ENCODE results near the gene FGA. TPM values are rescaled to one million over a fixed set of nuclear protein-coding genes. Genes with fewer than 3 reads are reported as not detected.
A peak's percentile ranks its signal among the peaks of the same experiment; 100 is the strongest.

Gene FGA
- total and polyA plus RNA-seq, 9 of the 15 experiments (the other 6 are each of a cell fraction or from before 2014, with no cell fraction given) = 0.04 to 2.5 (median 0.07) TPM; not detected in 5

DNA sequence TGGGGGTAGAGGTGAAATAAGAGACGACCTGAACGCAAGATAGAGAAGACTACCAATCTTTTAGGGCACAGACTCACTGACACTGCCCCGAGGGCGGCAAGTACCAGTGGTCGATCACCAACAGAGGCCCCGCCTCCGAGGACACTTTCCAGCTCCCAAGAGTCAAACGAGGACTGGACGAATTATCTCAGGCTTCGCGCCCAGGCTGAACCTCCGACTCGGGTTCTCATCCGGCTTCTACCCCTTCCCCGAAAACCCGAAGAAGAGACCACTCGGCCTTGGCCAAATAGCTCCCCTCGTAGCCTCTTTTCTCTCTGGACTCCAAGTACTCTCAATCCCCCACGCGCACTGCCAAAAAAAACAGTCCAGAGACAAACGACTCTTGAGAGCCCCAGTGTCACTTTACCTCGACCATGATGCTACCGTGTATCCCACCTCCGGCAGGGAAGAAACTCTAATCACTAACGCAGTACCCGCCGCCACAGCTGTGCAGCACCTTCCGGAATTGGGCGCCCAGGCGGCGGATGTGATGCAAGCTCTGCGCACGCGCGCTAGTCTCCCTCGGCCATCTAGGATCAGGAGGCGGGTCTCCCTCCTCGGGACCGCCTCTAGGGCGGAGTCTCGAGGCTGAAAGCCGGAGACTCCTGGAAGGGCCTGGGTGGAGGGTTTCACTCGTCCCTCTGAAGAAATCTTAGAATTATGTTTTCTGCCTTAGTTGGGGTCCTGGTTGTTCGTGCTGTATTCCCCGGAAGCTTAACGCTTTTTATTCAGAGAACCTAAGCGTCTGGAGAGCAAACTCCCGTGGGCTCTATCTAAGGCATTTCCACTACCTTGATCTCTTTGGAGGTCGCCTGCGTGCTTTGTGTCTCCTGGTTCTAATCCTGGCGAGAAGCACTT lies 40.4 kb downstream of the FGA start, which contains the start of gene PLRG1 (continued):
- peak; percentile 71 for TF ChIP-seq TAF1 (IDR thresholded peaks at IDR 0.05; ENCODE audit: control insufficient read depth, extremely low read depth, insufficient read depth, low read length, severe bottlenecking)
- peak; percentile 60 for TF ChIP-seq DACH1 (IDR thresholded peaks at IDR 0.05; ENCODE audit: partially characterized antibody)
- TF ChIP-seq ZBTB2 (IDR thresholded peaks at IDR 0.05) = peak; percentile 79
- peak; percentile 98 for TF ChIP-seq CEBPG (CRISPR knock-in tag; IDR thresholded peaks at IDR 0.05)
- peak; percentile 80 to 85 for TF ChIP-seq CEBPG (tag; conservative IDR thresholded peaks at IDR 0.05 in 1 of 2, IDR thresholded peaks at IDR 0.05 in 1 of 2)
- TF ChIP-seq ZFX (CRISPR knock-in tag; IDR thresholded peaks at IDR 0.05) = peak; percentile 55
- no peak for TF ChIP-seq TBL1XR1 (IDR thresholded peaks at IDR 0.05; ENCODE audit: low read length in 2 of 2)
- no peak for TF ChIP-seq ZHX1 (conservative IDR thresholded peaks at IDR 0.05; ENCODE audit: low read length)
- TF ChIP-seq TAF7 (tag; IDR thresholded peaks at IDR 0.05) = peak; percentile 59; the same call in 1 of the 2 replicates
- peak; percentile 66; the same call in 1 of the 2 replicates for TF ChIP-seq NCOA1 (IDR thresholded peaks at IDR 0.05; ENCODE audit: low read depth)
- TF ChIP-seq ZNF780A (CRISPR knock-in tag; IDR thresholded peaks at IDR 0.05) = no peak
- peak; percentile 34 to 92 for TF ChIP-seq AFF1 (IDR thresholded peaks at IDR 0.05; ENCODE audit: low read depth in 1 of 2, partially characterized antibody in 2 of 2)
- TF ChIP-seq MYC (IDR thresholded peaks at IDR 0.05; ENCODE audit: low read depth, low read length) = peak; percentile 61
- no peak for TF ChIP-seq MYC (CRISPR knock-in tag; IDR thresholded peaks at IDR 0.05; ENCODE audit: borderline replicate concordance, low read depth)
- TF ChIP-seq TFAP4 (CRISPR knock-in tag; IDR thresholded peaks at IDR 0.05; ENCODE audit: borderline replicate concordance) = peak; percentile 99
- peak; percentile 59 for TF ChIP-seq ETV5 (CRISPR knock-in tag; IDR thresholded peaks at IDR 0.05; ENCODE audit: low read depth)
- no peak for TF ChIP-seq NFIX (CRISPR knock-in tag; IDR thresholded peaks at IDR 0.05; ENCODE audit: low read depth)
- TF ChIP-seq SUPT5H (IDR thresholded peaks at IDR 0.05) = peak; percentile 82

Data from K562 (cell line).